Hepatocyte (in vitro differentiated cells): ENCODE results near the gene IL6.

Source experiments
- EZH2phosphoT487 ChIP-seq: fragments of 200-600 bp; sonication (generic); IDR thresholded peaks from one replicate; pipeline ENCODE4 v1.6.1; 2018; ENCODE audit warnings: antibody characterized with exemption, mild to moderate bottlenecking, low read depth, moderate library complexity; ENCODE audit not compliant: unreplicated experiment, severe bottlenecking
- TF ChIP-seq, protein P1 (sequence below): fragments of 200-600 bp; sonication (generic); IDR thresholded peaks from 2 replicates; pipeline ENCODE4 v1.5.1; 2016; ENCODE audit warnings: antibody characterized with exemption, mild to moderate bottlenecking; ENCODE audit not compliant: poor library complexity

DNA sequence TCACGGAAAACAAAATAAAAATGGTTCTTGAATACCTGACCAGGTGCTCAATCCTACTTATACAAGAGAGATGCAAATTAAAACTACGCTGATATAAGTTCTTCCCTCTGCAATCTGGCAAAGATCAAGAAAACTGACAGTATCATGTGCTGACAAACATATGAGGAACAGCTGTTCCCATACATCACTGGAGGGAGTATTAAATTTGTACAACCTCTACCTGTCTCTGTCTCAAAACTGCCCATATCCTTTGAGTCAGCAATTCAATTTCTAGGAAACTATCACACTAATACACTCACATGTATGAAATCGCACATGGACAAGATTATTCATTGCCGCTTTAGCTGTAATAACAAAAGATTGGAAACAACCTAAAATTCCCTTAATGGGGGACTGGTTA is 11.0 kb upstream of the IL6 start:
- TF ChIP-seq, protein P1, sequence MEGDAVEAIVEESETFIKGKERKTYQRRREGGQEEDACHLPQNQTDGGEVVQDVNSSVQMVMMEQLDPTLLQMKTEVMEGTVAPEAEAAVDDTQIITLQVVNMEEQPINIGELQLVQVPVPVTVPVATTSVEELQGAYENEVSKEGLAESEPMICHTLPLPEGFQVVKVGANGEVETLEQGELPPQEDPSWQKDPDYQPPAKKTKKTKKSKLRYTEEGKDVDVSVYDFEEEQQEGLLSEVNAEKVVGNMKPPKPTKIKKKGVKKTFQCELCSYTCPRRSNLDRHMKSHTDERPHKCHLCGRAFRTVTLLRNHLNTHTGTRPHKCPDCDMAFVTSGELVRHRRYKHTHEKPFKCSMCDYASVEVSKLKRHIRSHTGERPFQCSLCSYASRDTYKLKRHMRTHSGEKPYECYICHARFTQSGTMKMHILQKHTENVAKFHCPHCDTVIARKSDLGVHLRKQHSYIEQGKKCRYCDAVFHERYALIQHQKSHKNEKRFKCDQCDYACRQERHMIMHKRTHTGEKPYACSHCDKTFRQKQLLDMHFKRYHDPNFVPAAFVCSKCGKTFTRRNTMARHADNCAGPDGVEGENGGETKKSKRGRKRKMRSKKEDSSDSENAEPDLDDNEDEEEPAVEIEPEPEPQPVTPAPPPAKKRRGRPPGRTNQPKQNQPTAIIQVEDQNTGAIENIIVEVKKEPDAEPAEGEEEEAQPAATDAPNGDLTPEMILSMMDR, result no peak
- TF ChIP-seq EZH2phosphoT487, result no peak
